GM18505 (cell line): ENCODE results near the gene ZNF483.
"Not testable (repeated sequence)": the region's sequence is repeated elsewhere in the genome, so short reads cannot be mapped to it uniquely, and the experiment has no call there.

Experiments
- ATAC-seq: cut with Tn5 transposase; IDR thresholded peaks from one replicate; pipeline ENCODE4 v1.9.1; 2021; ENCODE audit not compliant: unreplicated experiment
- POLR2A ChIP-seq: IDR thresholded peaks from 4 replicates; pipeline ENCODE4 v1.6.1; 2011; ENCODE audit warnings: borderline replicate concordance; ENCODE audit not compliant: insufficient read depth, insufficient read length; ENCODE audit errors: extremely low read depth

The ZNF483 gene

DNA sequence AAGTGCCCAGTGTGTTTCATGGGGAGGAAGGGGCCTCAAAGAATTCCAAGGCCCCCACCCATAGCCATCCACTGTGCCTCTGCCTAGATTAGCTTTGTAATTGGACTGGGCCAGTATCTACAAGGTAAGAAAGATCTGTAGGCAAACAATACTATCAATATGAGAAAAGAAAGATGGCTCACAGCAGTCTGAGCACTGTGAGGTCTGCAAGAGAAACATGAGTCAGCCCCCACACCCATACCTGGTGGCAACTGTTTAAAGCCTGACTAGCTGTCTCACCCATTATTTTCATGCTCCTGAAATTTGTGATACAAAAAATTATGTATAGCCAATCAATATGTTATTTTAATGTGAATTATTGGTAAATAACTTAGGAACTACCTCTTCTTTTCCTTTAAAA, 10.0 kb upstream of the ZNF483 start:
- no peak for ATAC-seq
- no peak for TF ChIP-seq POLR2A

DNA sequence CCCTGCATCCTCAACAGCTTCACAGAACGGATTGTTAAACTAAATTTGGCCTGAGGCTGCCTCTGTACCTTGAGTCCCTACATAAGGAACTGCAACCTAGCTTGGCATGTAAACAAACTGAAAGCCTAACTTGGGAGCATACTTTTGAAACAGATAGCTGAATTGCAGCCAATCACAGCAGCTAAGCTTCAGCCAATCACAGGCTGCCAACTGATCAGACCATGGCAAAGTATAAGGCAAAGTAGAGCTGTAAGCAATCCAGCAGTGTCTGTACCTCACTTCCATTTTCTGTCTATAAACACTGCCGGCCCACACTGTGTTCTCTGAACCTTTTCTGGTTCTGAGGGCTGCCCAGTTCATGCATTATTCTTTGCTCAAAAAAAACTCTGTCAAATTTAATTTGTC, 8.9 kb upstream of the ZNF483 start:
- ATAC-seq: no peak
- no peak for TF ChIP-seq POLR2A

DNA sequence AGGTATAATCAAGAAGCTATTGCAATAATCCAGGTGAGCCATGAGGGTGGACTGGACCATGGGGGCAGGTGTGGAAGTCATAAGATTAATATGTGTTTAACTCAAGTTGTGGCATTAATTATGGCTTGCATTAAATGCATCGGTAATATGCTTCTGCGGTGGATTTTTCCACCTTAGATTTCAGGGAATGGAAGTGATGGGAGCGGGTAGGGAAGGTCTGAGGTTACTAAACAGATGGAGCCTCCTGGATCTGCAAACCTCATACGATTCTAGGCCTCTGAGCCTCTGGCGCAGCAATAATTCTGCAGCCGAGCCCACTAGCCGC, 286 bp upstream of the ZNF483 start:
- no peak for TF ChIP-seq POLR2A
- ATAC-seq: no peak

DNA sequence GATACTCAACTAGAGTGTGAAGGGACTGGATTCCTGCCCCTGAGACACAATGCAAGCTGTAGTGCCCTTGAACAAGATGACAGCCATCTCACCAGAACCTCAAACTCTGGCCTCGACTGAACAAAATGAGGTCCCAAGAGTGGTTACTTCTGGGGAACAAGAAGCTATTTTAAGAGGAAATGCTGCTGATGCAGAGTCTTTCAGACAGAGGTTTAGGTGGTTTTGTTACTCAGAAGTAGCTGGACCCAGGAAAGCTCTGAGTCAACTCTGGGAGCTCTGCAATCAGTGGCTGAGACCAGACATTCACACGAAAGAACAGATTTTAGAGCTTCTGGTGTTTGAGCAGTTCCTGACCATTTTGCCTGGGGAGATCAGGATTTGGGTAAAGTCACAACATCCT, 2.4 kb downstream of the ZNF483 start:
- TF ChIP-seq POLR2A: no peak
- ATAC-seq: no peak

DNA sequence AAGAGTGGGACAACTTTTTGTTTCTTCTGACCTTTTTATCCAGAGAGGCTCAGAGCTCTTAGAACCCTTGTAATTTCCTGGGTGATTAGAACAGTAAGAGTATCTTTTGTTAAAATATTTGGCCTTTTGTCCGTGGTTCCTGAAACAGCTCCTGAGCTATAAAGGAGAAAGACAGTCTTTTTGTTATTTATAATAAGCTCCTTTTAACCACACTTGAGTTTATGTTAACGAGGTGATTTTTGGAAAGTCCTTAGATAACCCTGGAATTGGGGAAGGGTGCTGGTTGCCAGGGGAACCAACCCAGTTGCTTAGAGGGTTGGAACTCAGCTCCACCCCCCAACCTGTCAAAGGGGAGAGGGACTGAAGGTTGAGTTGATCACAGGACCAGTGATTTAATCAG, 4.8 kb downstream of the ZNF483 start:
- no peak for ATAC-seq
- no peak for TF ChIP-seq POLR2A

DNA sequence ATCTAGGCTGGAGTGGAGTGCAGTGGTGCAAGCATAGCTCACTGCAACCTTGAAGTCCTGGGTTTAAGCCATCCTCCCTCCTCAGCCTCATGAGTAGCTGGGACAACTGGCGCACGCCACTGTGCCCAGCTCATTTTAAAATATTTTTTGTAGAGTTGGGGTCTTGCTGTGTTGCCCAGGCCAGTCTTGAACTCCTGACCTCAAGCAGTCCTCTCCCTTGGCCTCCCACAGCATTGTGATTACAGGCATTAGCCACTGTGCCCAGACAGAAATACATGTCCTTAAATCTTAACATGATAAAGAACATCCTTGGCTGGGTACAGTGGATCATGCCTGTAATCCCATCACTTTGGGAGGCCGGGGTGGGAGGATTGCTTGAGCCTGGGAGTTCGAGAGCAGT, 6.7 kb downstream of the ZNF483 start:
- ATAC-seq: no peak
- TF ChIP-seq POLR2A: no peak

DNA sequence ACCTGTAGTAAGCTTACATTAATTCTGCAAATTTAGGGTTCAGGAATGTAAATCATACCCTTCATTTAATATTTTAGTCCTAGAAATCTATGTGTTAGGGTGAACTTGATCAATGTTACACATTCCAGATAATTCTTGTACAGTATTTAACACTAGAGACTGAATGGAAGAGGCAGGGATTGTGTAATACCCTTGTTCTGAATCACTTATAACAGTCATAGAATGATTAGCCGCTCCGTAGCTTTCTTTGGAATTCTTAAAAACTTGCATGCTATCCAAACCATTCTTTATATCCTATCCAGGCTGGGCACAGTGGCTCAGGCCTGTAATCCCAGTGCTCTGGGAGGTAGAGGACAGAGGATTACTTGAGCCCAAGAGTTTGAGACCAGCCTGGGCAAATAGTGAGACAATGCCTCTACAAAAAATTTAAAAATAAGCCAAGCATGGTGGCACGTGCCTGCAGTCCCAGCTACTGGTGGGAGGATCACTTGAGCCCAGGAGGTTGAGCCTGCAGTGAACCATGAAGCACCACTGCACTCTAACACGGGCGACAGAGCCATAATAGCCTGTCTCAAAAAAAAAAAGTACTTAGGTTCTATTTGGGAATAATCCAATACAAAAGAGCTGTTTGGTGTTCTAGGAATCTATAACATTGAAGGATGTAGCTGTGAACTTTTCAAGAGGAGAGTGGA, 8.3 kb downstream of the ZNF483 start:
- no peak for ATAC-seq
- no peak for TF ChIP-seq POLR2A

DNA sequence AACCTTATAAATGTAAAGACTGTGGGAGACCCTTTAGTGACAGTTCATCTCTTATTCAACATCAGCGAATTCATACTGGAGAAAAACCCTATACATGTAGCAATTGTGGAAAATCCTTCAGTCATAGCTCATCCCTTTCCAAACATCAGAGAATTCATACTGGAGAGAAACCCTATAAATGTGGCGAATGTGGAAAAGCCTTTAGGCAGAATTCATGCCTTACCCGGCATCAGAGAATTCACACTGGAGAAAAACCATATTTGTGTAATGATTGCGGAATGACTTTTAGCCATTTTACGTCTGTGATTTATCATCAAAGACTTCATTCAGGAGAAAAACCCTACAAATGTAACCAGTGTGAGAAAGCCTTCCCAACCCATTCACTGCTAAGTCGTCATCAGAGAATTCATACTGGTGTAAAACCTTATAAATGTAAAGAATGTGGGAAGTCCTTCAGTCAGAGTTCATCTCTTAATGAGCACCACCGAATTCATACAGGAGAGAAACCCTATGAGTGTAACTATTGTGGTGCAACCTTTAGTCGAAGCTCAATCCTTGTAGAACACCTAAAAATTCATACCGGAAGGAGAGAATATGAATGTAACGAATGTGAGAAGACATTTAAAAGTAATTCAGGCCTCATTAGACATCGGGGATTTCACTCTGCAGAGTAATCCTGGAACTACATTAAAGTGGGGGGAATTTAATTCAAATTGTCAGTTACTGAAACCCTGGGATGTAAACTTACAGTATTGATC, 17.7 kb downstream of the ZNF483 start:
- TF ChIP-seq POLR2A: no peak
- ATAC-seq: no peak

DNA sequence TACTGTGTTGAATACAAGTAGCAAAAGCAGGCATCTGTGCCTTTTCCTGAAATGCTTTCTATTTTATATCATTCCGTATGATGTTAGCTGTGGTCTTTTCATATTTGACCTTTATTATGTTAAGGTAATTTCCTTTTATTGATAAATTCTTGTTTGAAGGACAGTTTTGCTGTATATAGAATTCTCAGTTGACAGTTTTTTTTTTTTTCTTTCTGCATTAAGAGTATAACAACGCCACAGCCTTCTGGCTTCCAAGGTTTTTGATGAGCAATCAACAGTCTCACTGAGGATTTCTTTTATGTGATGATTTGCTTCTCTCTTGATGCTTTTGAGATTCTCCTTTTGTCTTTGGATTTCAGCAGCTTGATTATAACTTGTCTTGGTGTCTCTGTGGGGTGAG, 23.6 kb downstream of the ZNF483 start:
- TF ChIP-seq POLR2A: no peak

DNA sequence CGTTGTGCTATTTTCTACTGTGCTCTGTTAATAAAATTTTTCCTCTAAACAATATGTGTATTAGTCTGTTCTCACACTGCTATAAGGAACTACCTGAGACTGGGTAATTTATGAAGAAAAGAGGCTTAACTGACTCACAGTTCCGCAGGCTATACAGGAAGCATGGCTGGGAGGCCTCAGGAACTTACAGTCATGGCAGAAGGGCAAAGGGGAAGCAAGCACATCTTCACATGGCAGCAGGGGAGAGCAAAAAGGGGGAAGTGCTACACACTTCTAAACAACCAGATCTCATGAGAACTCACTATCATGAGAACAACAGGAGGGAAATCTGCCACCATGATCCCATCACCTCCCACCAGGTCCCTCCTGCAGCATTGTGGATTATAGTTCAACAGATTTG, 30.4 kb downstream of the ZNF483 start:
- not testable (repeated sequence) for ATAC-seq

More for the DNA sequence above, 23.6 kb downstream of the ZNF483 start:
- no peak for ATAC-seq

DNA sequence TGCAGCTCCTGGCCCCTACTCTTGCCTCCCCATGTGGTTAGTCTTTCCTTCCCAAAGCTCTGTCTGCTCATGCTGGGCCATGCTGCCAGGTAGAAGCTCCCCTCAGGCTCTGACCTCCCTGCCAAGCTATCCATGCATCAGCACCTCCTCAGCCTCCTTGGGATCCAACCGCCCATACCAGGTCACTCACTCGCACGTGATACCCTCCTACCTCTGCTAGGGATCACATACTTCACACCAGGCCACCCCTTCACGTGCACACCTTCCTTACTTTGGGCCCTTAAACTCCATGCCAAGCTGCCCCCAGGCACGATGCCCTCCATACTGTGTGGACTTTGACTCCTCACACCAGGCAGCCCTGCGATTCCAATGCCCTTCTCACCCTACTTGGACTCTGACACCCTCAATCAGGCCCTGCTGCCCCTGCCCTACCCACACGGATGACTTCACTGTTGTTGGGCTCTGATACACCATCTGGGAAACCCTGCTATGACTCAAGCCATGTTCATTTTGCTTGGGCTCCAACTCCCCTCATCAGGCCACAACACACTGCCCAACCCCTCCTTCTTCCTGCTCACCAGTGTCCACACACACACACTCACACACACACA, 34.1 kb downstream of the ZNF483 start:
- TF ChIP-seq POLR2A: no peak
- no peak for ATAC-seq

DNA sequence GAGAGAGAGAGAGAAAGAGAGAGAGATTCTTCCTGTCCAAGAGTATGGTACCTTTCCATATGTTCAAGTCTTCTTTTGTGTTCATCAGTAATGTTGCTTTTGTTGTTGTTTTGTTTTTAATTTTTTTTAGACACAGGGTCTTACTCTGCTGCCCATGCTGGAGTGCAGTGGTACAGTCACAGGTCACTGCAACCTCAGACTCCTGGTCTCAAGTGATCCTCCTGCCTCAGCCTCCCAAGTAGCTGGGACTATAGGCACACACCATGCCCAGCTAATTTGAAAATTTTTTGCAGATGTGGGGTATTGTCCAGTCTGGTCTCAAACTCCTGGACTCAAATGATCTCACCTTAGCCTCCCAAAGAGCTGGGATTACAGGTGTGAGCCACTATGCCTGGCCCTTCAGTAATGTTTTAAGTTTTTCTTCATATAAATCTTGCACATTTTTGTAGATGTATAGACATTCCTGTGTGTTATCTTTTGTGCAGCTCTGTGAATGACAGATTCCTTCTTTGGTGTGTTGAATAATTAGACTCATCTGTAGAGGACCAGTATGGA, 36.3 kb downstream of the ZNF483 start:
- ATAC-seq: no peak
- TF ChIP-seq POLR2A: no peak

DNA sequence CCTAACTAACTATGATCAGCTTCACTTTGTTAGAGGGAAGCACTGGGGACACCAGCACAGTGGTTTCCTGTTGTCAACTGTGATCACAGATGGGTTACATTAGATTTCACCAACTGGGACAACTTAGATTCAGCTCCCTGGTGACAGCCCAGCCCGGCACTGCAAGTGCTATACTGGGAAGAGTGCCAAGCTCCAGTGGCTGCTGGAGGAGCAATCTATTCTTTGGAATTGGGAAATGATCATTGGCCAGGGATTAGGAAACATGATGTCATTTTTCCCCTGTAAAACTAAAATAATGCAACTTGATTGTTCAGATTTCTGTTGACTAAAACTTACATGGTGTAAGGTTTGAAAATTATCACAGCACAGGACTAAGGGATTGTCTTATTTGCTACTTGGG, 41.3 kb downstream of the ZNF483 start:
- TF ChIP-seq POLR2A: no peak
- ATAC-seq: no peak

DNA sequence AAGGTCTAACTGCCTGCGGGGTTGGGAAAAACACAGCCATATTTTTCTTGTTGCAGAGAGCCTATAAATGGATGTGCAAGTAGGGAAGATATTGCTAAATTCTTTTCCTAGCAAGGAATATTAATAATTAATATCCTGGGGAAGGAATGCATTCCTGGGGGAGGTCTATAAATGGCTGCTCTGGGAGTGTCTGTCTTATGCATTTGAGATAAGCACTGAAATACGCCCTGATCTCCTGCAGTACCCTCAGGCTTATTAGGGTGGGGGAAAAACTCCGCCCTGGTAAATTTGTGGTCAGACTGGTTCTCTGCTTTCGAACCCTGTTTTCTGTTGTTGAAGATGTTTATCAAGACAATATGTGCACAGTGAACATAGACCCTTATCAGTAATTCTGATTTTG, 43.1 kb downstream of the ZNF483 start:
- ATAC-seq: not testable (repeated sequence)

DNA sequence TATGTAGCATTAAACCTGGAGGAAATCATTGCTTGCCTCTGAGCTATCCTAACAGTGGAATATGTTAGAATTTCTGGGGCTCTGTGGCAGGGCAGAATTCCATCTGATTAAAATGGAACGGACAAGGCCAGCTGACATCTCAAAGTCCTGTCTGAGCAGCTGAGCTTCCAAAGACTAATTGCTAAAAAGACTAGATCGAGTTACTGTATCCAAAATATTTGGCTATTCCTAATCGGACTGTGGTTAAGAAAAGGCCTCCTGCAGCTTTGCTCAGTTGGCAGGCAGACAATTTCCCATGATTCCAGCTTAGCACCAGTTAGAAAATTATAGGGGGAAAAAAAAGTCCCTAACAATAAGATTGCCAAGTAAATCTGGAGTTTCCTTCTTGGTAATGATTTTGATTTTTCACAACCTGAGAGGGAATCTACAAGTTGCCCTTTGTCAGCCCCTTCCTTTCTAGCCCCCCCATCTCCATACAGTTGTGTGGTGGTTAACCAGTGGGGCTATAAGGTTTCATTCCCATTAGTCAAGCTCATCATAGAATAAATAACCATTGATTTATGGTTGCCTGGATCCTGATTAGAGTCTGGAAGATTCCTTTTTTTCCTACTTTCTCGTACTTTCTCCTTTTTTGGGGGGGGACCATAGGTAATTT, 48.1 kb downstream of the ZNF483 start:
- no peak for ATAC-seq
- TF ChIP-seq POLR2A: no peak
